HG02981 (cell line): ENCODE data around the gene ST14.
A peak's percentile ranks its signal among the peaks of the same experiment; 100 is the strongest.

Experiments used
- ATAC-seq: cut with Tn5 transposase; IDR thresholded peaks from one replicate; pipeline ENCODE4 v1.9.1; 2021; ENCODE audit warnings: mild to moderate bottlenecking, moderate library complexity; ENCODE audit not compliant: unreplicated experiment

Gene ST14

GRCh38 chr11:130206141-130206540 lies 46.6 kb downstream of the ST14 start:
- ATAC-seq: no peak

GRCh38 chr11:130208241-130209127 lies 48.9 kb downstream of the ST14 start:
- ATAC-seq: no peak

GRCh38 chr11:130209128-130209932 lies 49.7 kb downstream of the ST14 start:
- ATAC-seq: no peak

- no peak for ATAC-seq
Measured at GRCh38 chr11:130209954-130210854, 50.6 kb downstream of the ST14 start.

- no peak for ATAC-seq
Measured at GRCh38 chr11:130211144-130211543, 51.6 kb downstream of the ST14 start.

- no peak for ATAC-seq
Measured at GRCh38 chr11:130211781-130212401, 52.3 kb downstream of the ST14 start.

GRCh38 chr11:130212431-130212961 lies 52.9 kb downstream of the ST14 start:
- ATAC-seq: no peak

GRCh38 chr11:130213143-130213978 lies 53.8 kb downstream of the ST14 start:
- ATAC-seq: peak; percentile 82

- no peak for ATAC-seq
Measured at GRCh38 chr11:130213979-130214281, 54.3 kb downstream of the ST14 start.

- ATAC-seq: no peak
Measured at GRCh38 chr11:130214861-130215530, 55.4 kb downstream of the ST14 start.

GRCh38 chr11:130215531-130216220 lies 56.1 kb downstream of the ST14 start:
- ATAC-seq: no peak

- no peak for ATAC-seq
Measured at GRCh38 chr11:130216221-130216550, 56.6 kb downstream of the ST14 start.

GRCh38 chr11:130216591-130217132 lies 57.1 kb downstream of the ST14 start:
- ATAC-seq: no peak

GRCh38 chr11:130217133-130218031 lies 57.8 kb downstream of the ST14 start:
- no peak for ATAC-seq

GRCh38 chr11:130218501-130219070 lies 59.0 kb downstream of the ST14 start:
- ATAC-seq: no peak

- ATAC-seq: no peak
Measured at GRCh38 chr11:130219148-130219547, 59.6 kb downstream of the ST14 start.
